Neural progenitor cell (in vitro differentiated cells): ENCODE measurements around the gene HNRNPLL.

Experiments used
- CTCF ChIP-seq: fragments of 200-600 bp; sonication (generic); IDR thresholded peaks from 2 replicates; pipeline ENCODE4 v1.5.1; 2017; ENCODE audit warnings: antibody characterized with exemption, mild to moderate bottlenecking
- EZH2 ChIP-seq: fragments of 200-600 bp; sonication (generic); IDR thresholded peaks from 2 replicates; pipeline ENCODE4 v1.6.1; 2017; ENCODE audit warnings: antibody characterized with exemption, mild to moderate bottlenecking, moderate library complexity
- EZH2phosphoT487 ChIP-seq: fragments of 200-600 bp; sonication (generic); IDR thresholded peaks from 2 replicates; pipeline ENCODE4 v1.6.1; 2017; ENCODE audit warnings: antibody characterized with exemption

GRCh38 chr2:38621018-38621417 lies 18.3 kb upstream of the HNRNPLL start:
- TF ChIP-seq CTCF (no peak), EZH2phosphoT487 (no peak), EZH2 (no peak)
